Fibroblast of gingiva (primary cell): ENCODE measurements around the gene PCDHB2.
"Not testable (repeated sequence)": the region's sequence is repeated elsewhere in the genome, so short reads cannot be mapped to it uniquely, and the experiment has no call there.

ENCODE experiments used
- DNase-seq: peaks from one replicate; pipeline ENCODE4 v3.0.0-alpha.2; 2011; ENCODE audit warnings: low read depth

The PCDHB2 gene

GRCh38 chr5:141094481-141095262, at the start of gene PCDHB2:
Gene PCDHB2, plus strand, starts transcription at chr5:141094615. Its CDS starts 176 bp downstream, at chr5:141094791.
- no peak for DNase-seq

GRCh38 chr5:141050622-141051520, 43.5 kb upstream of the PCDHB2 start, which contains the start of gene PCDHB1:
Gene PCDHB1, plus strand, starts transcription at chr5:141051374. Its CDS starts 97 bp downstream, at chr5:141051471.
- DNase-seq: no peak

GRCh38 chr5:141051521-141051866, 42.9 kb upstream of the PCDHB2 start:
- DNase-seq: no peak

- DNase-seq: no peak
Measured at GRCh38 chr5:141077826-141078225, 16.6 kb upstream of the PCDHB2 start.

DNA sequence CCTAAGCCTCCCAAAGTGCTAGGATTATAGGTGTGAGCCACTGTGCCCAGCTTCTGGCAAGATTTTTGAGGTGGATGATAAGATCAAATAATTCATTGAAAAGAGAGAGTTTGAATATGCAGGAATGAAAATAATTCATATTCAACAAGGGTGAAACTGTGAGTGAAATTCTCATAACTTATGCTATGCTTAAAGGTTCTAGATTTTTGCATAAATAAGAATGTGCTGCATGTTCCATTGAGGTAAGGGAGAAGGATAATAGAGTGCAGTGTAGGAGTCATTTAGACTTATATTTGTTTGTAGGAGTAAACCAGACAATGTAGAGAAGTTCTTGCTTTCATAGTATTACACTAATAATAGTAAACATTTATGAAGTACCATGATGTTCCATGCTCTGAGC, 12.2 kb upstream of the PCDHB2 start:
- no peak for DNase-seq

DNA sequence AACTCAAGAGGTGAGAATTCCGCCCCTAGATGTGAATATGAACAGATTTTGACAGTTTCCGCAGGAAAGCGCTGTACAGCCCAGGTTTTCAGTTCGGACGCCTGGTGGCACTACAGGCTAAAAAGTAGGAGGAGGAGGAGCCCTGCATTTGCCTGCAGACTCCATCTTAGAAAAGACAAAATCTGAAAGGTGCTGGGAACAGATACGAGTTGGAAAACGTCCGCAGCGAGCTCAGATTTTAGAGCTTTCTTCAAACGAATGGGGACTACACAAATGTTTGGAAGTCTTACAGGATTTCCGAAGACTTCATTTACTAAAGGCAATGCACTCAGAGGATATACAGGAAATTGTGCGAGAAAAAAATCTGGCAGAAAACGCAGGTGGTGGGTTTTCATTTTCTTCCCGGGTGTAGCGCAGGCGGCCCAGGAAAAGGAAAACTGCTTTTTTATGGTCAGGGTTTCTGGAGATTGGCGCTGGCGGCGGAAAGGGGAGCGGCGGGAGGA, 9.9 kb upstream of the PCDHB2 start:
- peak; percentile 6 for DNase-seq

DNA sequence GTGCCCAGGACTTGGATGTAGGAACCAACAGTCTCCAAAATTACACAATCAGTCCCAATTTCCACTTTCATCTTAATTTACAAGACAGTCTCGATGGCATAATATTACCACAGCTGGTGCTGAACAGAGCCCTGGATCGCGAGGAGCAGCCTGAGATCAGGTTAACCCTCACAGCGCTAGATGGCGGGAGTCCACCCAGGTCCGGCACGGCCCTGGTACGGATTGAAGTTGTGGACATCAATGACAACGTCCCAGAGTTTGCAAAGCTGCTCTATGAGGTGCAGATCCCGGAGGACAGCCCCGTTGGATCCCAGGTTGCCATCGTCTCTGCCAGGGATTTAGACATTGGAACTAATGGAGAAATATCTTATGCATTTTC, 837 bp downstream of the PCDHB2 start:
- no peak for DNase-seq

DNA sequence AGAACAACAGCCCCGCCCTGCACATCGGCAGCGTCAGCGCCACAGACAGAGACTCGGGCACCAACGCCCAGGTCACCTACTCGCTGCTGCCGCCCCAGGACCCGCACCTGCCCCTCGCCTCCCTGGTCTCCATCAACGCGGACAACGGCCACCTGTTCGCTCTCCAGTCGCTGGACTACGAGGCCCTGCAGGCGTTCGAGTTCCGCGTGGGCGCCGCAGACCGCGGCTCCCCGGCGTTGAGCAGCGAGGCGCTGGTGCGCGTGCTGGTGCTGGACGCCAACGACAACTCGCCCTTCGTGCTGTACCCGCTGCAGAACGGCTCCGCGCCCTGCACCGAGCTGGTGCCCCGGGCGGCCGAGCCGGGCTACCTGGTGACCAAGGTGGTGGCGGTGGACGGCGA, 1.8 kb downstream of the PCDHB2 start:
- DNase-seq: not testable (repeated sequence)

- DNase-seq: not testable (repeated sequence)
Measured at GRCh38 chr5:141096586-141096985, 2.2 kb downstream of the PCDHB2 start.

DNA sequence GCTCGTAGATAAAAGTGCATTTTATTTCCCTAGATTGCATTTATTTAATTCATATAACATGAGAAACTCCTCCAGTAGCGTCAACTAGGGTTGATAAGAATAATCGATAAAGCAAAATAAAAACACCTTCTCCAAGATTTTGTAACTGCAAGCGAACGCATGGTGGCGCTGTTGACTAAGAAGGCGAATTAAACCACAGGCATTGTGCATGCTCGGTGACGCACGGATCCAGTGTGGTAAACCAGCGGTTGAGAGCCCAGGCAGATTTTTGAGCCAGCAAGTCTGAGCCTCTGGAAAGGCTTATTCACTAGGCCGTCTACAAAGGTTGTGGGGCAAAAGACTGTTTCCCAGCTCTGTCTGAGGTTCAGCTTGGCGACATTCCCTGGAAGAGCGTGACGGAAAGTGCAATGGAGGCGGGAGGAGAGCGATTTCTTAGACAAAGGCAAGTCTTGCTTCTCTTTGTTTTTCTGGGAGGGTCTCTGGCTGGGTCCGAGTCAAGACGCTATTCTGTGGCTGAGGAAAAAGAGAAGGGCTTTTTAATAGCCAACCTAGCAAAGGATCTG, 5.9 kb downstream of the PCDHB2 start, which contains the start of gene PCDHB3:
TSS of gene PCDHB3 (plus strand) at position 231 of the 563 bp plus-strand sequence. CDS start at position 408, 177 bp downstream.
- DNase-seq: no peak

DNA sequence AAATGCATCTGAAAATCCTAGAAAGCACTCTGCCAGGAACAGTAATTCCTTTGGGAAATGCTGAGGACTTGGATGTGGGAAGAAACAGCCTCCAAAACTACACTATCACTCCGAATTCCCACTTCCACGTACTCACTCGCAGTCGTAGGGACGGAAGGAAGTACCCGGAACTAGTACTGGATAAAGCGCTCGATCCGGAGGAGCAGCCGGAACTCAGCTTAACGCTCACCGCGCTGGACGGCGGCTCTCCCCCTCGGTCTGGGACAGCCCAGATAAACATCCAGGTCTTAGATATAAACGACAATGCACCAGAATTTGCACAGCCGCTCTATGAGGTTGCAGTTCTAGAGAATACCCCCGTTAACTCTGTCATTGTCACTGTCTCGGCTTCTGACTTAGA, 6.6 kb downstream of the PCDHB2 start:
- no peak for DNase-seq

DNA sequence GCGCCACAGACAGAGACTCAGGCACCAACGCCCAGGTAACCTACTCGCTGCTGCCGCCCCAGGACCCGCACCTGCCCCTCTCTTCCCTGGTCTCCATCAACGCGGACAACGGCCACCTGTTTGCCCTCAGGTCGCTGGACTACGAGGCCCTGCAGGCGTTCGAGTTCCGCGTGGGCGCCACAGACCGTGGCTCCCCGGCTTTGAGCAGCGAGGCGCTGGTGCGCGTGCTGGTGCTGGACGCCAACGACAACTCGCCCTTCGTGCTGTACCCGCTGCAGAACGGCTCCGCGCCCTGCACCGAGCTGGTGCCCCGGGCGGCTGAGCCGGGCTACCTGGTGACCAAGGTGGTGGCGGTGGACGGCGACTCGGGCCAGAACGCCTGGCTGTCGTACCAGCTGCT, 7.7 kb downstream of the PCDHB2 start:
- not testable (repeated sequence) for DNase-seq

DNA sequence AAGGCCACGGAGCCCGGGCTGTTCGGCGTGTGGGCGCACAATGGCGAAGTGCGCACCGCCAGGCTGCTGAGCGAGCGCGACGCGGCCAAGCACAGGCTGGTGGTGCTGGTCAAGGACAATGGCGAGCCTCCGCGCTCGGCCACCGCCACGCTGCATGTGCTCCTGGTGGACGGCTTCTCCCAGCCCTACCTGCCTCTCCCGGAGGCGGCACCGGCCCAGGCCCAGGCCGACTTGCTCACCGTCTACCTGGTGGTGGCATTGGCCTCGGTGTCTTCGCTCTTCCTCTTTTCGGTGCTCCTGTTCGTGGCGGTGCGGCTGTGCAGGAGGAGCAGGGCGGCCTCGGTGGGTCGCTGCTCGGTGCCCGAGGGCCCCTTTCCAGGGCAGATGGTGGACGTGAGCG, 8.1 kb downstream of the PCDHB2 start:
- not testable (repeated sequence) for DNase-seq

DNA sequence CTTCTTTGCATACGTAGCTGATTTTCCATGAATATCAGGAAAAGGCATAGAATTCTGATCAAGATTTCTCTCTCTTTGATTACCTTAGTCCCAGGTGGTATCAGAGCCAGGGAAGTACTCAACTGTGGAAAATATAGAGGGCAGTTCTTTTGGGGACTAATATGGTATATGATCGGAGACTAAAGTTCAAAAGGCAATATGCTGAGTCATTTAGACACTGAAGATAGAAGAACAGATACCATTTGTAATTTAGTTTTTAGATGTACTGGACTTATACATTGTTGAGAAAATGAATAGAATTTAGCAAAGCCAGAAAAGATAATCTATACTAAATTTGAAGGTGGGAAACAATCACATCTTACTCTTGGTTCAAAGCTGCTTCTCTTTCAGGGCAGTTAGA, 10.9 kb downstream of the PCDHB2 start:
- DNase-seq: no peak

GRCh38 chr5:141119250-141119649, 24.8 kb downstream of the PCDHB2 start:
- no peak for DNase-seq

- no peak for DNase-seq
Measured at GRCh38 chr5:141121563-141121962, 27.1 kb downstream of the PCDHB2 start, which contains the start of gene PCDHB4. Gene PCDHB4, plus strand, starts transcription at chr5:141121818. Its CDS starts 181 bp downstream, at chr5:141121999.

- DNase-seq: no peak
Measured at GRCh38 chr5:141121985-141122384, 27.6 kb downstream of the PCDHB2 start.

DNA sequence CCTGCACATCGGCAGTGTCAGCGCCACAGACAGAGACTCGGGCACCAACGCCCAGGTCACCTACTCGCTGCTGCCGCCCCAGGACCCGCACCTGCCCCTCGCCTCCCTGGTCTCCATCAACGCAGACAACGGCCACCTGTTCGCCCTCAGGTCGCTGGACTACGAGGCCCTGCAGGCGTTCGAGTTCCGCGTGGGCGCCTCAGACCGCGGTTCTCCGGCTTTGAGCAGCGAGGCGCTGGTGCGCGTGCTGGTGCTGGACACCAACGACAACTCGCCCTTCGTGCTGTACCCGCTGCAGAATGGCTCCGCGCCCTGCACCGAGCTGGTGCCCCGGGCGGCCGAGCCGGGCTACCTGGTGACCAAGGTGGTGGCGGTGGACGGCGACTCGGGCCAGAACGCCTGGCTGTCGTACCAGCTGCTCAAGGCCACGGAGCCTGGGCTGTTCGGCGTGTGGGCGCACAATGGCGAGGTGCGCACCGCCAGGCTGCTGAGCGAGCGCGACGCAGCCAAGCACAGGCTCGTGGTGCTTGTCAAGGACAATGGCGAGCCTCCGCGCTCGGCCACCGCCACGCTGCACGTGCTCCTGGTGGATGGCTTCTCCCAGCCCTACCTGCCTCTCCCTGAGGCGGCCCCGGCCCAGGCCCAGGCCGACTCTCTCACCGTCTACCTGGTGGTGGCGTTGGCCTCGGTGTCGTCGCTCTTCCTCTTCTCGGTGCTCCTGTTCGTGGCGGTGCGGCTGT, 29.2 kb downstream of the PCDHB2 start:
- DNase-seq: not testable (repeated sequence)

DNA sequence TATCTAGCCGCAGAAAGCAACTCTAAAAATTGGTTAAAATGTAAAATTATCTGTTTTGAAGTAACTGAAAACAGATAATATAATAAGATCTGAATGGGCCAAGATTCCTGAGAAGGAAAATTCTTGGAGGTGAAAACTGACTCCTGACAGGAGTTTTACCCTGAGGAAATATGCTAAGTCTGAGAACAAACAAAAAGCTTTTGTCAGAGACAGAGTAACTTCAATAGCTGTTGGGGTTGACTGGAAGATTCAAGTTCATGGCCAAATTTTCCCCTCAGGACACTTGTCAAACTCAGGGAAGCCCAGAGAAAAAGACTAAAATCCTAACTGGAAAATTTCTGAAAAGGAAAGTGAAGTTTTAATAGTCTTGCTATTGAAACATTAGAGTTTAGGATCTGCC, 32.9 kb downstream of the PCDHB2 start:
- DNase-seq: no peak

GRCh38 chr5:141135030-141135717, 40.8 kb downstream of the PCDHB2 start, which contains the start of gene PCDHB5:
Gene PCDHB5, plus strand, starts transcription at chr5:141135206. Its CDS starts 229 bp downstream, at chr5:141135435.
- no peak for DNase-seq
